GM19463 (cell line): ENCODE measurements around the gene EDN3.

Experiments
- ATAC-seq: cut with Tn5 transposase; IDR thresholded peaks from one replicate; pipeline ENCODE4 v1.9.1; 2021; ENCODE audit warnings: mild to moderate bottlenecking, moderate library complexity; ENCODE audit not compliant: unreplicated experiment

Gene EDN3

GRCh38 chr20:59360934-59361333, 60.5 kb downstream of the EDN3 start:
- no peak for ATAC-seq

- ATAC-seq: no peak
These were observed 61.0 kb downstream of the EDN3 start for GRCh38 chr20:59361411-59361810.

- ATAC-seq: no peak
These were observed 62.7 kb downstream of the EDN3 start for GRCh38 chr20:59363101-59363500.

- no peak for ATAC-seq
These were observed 64.2 kb downstream of the EDN3 start for GRCh38 chr20:59364611-59365010.

GRCh38 chr20:59365611-59366285, 65.3 kb downstream of the EDN3 start:
- ATAC-seq: no peak

- no peak for ATAC-seq
These were observed 71.0 kb downstream of the EDN3 start for GRCh38 chr20:59371431-59371830.

GRCh38 chr20:59374261-59374660, 73.8 kb downstream of the EDN3 start:
- no peak for ATAC-seq

- no peak for ATAC-seq
These were observed 75.1 kb downstream of the EDN3 start for GRCh38 chr20:59375541-59375940.
